Bronchial epithelial cell (primary cell): ENCODE measurements around the gene RAD1. TPM values are rescaled to one million over a fixed set of nuclear protein-coding genes. Genes with fewer than 3 reads are reported as not detected.

Experiments used
- DNase-seq: peaks from one replicate; pipeline ENCODE4 v3.0.0-alpha.2; 2010; ENCODE audit warnings: low read depth
- FAIRE-seq: peaks from 2 replicates; lab custom pipeline; 2011; peaks lifted over from hg19 to GRCh38; lab: Jason Lieb, UNC
- H3K27me3 ChIP-seq: 2 replicates; pipeline ENCODE4 v1.5.1; 2011; ENCODE audit warnings: low read length; ENCODE audit not compliant: control insufficient read depth, insufficient read depth
- H3K36me3 ChIP-seq: 2 replicates; pipeline ENCODE4 v1.5.1; 2011; ENCODE audit warnings: low read length; ENCODE audit not compliant: control insufficient read depth, insufficient read depth
- H3K4me3 ChIP-seq: 2 replicates; pipeline ENCODE4 v1.5.1; 2011; ENCODE audit warnings: mild to moderate bottlenecking, low read depth, low read length, control low read depth
- total RNA-seq: library from RNA; depleted of rRNA; stranded (reverse); fragments of >200 nt; gene quantifications from 2 replicates; pipeline ENCODE4 v1.2.1, GENCODE V29; 2014
- TF ChIP-seq, protein P1 (sequence below): IDR thresholded peaks from 2 replicates; pipeline ENCODE4 v1.5.1; 2011; ENCODE audit warnings: mild to moderate bottlenecking, moderate library complexity, low read length, control low read depth, inconsistent platforms; ENCODE audit not compliant: insufficient read depth, severe bottlenecking

RAD1 gene
- total RNA-seq, 1 donor from 2014 or later = 15.8 TPM

DNA sequence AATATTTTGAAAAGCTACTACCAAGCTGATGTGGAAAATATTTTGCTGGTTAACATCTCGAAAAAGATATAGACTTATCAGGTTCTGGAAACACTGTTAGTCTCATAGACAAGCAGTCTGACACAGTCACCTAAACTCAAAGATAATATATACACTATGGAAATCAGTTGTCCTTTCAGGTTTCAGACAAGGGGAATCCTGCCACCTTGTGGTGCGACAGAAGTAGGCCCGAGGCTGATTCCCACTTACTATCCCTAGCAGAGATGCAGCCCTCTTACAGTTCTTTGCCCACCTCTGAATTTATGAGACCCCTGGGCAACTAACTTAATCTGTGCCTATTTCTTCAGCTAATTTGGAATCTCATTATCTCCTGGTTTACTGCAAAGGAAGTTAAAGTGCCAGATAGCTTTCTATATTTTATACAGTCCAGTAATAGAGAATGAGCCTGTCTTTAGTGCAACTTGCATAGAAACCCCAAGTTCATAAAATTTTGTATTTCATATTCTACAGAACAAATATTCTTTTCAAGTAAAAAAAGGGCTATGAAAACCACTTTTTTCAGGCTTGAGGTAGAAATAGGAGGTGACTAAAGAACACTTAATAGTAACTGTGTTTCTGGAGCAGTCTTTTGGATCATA is 16.9 kb downstream of the RAD1 start:
- peak; percentile 52 for DNase-seq
- TF ChIP-seq, protein P1, sequence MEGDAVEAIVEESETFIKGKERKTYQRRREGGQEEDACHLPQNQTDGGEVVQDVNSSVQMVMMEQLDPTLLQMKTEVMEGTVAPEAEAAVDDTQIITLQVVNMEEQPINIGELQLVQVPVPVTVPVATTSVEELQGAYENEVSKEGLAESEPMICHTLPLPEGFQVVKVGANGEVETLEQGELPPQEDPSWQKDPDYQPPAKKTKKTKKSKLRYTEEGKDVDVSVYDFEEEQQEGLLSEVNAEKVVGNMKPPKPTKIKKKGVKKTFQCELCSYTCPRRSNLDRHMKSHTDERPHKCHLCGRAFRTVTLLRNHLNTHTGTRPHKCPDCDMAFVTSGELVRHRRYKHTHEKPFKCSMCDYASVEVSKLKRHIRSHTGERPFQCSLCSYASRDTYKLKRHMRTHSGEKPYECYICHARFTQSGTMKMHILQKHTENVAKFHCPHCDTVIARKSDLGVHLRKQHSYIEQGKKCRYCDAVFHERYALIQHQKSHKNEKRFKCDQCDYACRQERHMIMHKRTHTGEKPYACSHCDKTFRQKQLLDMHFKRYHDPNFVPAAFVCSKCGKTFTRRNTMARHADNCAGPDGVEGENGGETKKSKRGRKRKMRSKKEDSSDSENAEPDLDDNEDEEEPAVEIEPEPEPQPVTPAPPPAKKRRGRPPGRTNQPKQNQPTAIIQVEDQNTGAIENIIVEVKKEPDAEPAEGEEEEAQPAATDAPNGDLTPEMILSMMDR = peak; percentile 83
- Histone ChIP-seq H3K4me3 (no peak overlapping the region), H3K27me3 (no peaks in the 10 kb centered on the region), H3K36me3 (no peaks in the 10 kb centered on the region)
- FAIRE-seq = no peak

DNA sequence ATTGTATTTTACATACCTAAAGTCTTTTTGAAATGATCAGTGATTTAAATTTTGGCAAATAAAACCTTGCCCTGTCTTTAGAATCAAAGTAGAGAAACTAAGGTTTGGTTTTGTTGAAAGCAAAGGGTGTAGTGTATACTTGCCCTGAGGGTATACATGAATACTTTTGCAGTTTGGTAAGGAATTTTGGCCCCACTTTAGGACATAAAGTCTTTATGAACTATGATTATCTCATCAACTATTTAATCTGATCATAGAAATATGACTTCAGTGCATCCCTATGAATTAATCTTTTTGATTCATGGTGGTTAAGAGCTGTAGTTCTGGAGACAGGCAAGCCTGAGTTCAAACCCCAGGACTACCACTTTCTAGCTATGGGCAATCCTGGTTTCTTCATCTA is 17.7 kb downstream of the RAD1 start:
- FAIRE-seq = no peak
- Histone ChIP-seq H3K27me3 (no peaks in the 10 kb centered on the region), H3K36me3 (no peaks in the 10 kb centered on the region), H3K4me3 (no peak overlapping the region)
- TF ChIP-seq, protein P1 = no peak
- DNase-seq = no peak

DNA sequence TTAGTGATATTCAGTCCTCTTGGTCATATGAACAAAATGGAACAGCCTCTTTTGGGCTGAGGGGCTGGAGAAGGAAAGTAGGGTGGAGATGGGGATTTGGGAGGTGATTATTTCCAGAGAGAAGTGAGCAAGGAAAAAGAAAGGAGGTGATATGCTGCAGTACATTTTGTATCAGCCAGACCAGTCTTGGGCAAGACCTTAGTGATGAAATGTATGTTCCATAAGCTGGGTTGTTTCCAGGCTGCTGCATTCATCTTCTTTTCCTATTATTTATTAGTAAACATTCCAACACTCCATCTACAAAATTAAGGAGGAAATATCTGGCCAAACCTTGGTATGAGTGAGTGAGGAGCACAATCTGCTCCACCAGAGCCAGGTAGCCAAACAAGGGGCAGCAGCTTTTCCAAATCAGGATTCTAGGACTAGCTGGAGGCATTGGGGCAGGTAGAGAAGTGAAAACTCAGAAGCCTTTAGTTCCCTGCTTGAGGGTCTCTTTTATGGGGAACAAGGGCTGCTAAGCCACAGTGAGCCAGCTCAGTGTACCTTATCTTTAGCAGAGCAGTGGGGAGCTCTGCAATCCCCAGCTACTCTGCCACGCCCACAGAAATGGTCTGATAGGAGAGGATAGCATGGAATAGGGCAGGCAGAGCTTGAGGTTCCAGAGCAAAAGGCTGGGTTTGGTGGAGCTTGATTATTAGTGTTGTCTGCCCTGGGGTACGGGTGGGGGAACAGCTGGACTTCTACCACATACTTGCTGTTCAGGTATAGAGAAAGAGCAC is 19.5 kb downstream of the RAD1 start:
- DNase-seq (no peak), FAIRE-seq (no peak)
- no peaks in the 10 kb centered on the region for H3K27me3 ChIP-seq

DNA sequence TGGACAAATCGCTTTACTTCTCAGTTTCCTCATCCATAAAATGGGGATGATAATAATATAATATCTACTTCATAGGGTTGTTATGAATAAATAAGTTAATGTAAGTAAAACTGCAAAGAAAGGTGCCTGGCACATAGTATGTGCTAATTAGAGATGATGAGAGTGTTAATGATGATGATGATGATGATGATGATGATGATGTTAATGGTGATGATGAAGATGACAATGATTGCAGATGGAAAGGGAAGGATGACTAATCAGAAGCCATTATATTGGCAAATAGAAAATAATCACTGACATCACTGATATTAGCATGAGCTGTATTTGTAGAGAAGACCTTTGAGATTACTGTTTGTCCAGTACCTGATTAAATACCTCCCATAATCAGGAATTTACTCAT is 20.6 kb downstream of the RAD1 start:
- TF ChIP-seq, protein P1 = no peak
- DNase-seq (no peak), FAIRE-seq (no peak)
- Histone ChIP-seq H3K36me3 (no peaks in the 10 kb centered on the region), H3K27me3 (no peaks in the 10 kb centered on the region), H3K4me3 (no peak overlapping the region)

More for the DNA sequence above, 19.5 kb downstream of the RAD1 start:
- TF ChIP-seq, protein P1 = no peak
- Histone ChIP-seq H3K36me3 (no peaks in the 10 kb centered on the region), H3K4me3 (no peak overlapping the region)

DNA sequence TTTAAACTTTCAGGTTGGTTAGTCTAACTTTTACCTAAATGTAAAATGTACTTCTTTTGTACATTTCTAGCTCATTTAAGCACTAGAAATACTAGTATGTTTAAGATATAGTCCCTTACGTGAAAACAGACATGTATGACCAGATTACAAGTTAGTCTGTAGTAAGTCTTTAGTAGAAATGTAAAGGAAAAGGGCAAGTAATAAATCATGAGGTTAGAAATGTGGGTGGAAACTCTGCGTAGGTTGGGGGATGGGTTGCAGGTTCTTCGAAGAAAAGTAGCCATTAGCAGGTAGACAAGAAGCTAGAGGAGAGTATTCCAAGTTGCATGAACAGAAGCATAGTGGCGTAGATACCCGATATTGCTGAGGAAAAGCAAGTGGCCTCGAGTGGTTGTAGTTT is 22.9 kb downstream of the RAD1 start:
- no peak for DNase-seq
- TF ChIP-seq, protein P1 = no peak
- Histone ChIP-seq H3K36me3 (no peaks in the 10 kb centered on the region), H3K4me3 (no peak overlapping the region), H3K27me3 (no peaks in the 10 kb centered on the region)
- FAIRE-seq = no peak

DNA sequence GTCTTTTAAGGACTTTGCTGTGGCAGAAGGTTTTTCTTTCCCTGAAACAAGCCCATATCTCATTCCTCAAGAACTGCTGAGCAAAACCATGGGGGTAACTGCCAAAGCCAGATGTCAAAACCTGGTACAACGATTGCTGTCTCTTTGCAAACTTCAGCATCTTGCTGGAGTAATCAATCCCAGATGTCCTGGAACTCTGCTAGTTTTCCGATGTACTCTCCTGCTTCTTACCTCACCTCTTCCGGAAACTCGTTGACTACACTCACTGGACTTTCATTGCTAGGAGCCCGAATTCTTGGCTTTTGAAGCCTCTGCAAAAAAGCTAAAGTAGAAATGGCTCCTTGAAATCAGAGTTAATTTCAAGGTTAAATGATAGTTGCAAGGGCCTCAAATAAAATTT is 23.3 kb downstream of the RAD1 start:
- no peaks in the 10 kb centered on the region for H3K27me3 ChIP-seq
- DNase-seq (no peak), FAIRE-seq (peak; percentile 93)

More for the DNA sequence above, 23.3 kb downstream of the RAD1 start:
- TF ChIP-seq, protein P1 = no peak
- Histone ChIP-seq H3K4me3 (no peak overlapping the region), H3K36me3 (no peaks in the 10 kb centered on the region)
